WTC11 (cell line): ENCODE measurements around the gene ZBTB20.

Experiments used
- ESRRA ChIP-seq: sonication (generic); formaldehyde crosslinking; IDR thresholded peaks from 2 replicates; pipeline ENCODE4 v1.8.1; 2022; ENCODE audit warnings: mild to moderate bottlenecking, missing genetic modification reagents, borderline replicate concordance
- ETV6 ChIP-seq: sonication (generic); formaldehyde crosslinking; IDR thresholded peaks from 2 replicates; pipeline ENCODE4 v1.8.1; 2022; ENCODE audit warnings: mild to moderate bottlenecking, missing genetic modification reagents
- FOXP1 ChIP-seq: sonication (generic); formaldehyde crosslinking; IDR thresholded peaks from 2 replicates; pipeline ENCODE4 v1.8.0; 2022; ENCODE audit warnings: missing genetic modification reagents, mild to moderate bottlenecking, moderate library complexity, borderline replicate concordance
- IRF2 ChIP-seq: sonication (generic); formaldehyde crosslinking; IDR thresholded peaks from 2 replicates; pipeline ENCODE4 v1.8.0; 2022; ENCODE audit warnings: low read depth, missing genetic modification reagents, borderline replicate concordance
- NFE2L1 ChIP-seq: sonication (generic); formaldehyde crosslinking; IDR thresholded peaks from 2 replicates; pipeline ENCODE4 v1.8.1; 2023; ENCODE audit warnings: missing genetic modification reagents
- ZNF317 ChIP-seq: sonication (generic); formaldehyde crosslinking; IDR thresholded peaks from 2 replicates; pipeline ENCODE4 v1.8.1; 2023; ENCODE audit warnings: low read depth, mild to moderate bottlenecking, moderate library complexity, missing genetic modification reagents, borderline replicate concordance
- TF ChIP-seq, protein P1 (sequence below): sonication (generic); formaldehyde crosslinking; IDR thresholded peaks from 2 replicates; pipeline ENCODE4 v1.8.1; 2023; ENCODE audit warnings: mild to moderate bottlenecking, missing genetic modification reagents, moderate library complexity
- TF ChIP-seq, protein P2 (sequence below): fragments of 200-600 bp; IDR thresholded peaks from 2 replicates; pipeline ENCODE4 v1.8.0; 2022; ENCODE audit warnings: antibody characterized with exemption
- TF ChIP-seq, protein P3 (sequence below): sonication (generic); formaldehyde crosslinking; IDR thresholded peaks from 2 replicates; pipeline ENCODE4 v1.8.1; 2022; ENCODE audit warnings: low read depth, mild to moderate bottlenecking, moderate library complexity, missing genetic modification reagents, borderline replicate concordance
- TF ChIP-seq, protein P4 (sequence below): sonication (generic); formaldehyde crosslinking; IDR thresholded peaks from 2 replicates; pipeline ENCODE4 v1.8.0; 2022; ENCODE audit warnings: mild to moderate bottlenecking, missing genetic modification reagents
- TF ChIP-seq, protein P5 (sequence below): sonication (generic); formaldehyde crosslinking; conservative IDR thresholded peaks from 2 replicates; pipeline ENCODE4 v1.8.1; 2022; ENCODE audit warnings: mild to moderate bottlenecking, missing genetic modification reagents

DNA sequence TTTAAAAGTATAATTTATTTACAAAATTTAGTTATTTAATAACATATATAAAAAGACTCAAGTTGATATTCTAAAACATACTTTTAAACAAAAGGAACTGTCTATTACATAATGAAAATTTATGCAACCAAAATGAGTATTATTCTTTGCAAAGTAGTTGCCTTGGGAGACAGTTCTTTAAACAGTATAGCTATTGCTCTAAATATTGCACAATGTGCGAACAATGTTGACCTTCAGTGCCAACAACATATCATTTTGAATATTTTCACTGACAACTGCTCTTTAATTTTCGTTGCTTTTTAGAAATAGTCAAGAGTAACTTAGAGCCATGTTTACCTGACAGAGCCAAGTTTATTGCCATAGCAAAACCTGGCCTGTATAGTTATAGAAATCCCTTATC, 124.9 kb downstream of the ZBTB20 start:
- TF ChIP-seq FOXP1 (CRISPR knock-in tag): no peak
- TF ChIP-seq, protein P1, sequence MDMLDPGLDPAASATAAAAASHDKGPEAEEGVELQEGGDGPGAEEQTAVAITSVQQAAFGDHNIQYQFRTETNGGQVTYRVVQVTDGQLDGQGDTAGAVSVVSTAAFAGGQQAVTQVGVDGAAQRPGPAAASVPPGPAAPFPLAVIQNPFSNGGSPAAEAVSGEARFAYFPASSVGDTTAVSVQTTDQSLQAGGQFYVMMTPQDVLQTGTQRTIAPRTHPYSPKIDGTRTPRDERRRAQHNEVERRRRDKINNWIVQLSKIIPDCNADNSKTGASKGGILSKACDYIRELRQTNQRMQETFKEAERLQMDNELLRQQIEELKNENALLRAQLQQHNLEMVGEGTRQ (CRISPR knock-in tag): no peak
- TF ChIP-seq, protein P2, sequence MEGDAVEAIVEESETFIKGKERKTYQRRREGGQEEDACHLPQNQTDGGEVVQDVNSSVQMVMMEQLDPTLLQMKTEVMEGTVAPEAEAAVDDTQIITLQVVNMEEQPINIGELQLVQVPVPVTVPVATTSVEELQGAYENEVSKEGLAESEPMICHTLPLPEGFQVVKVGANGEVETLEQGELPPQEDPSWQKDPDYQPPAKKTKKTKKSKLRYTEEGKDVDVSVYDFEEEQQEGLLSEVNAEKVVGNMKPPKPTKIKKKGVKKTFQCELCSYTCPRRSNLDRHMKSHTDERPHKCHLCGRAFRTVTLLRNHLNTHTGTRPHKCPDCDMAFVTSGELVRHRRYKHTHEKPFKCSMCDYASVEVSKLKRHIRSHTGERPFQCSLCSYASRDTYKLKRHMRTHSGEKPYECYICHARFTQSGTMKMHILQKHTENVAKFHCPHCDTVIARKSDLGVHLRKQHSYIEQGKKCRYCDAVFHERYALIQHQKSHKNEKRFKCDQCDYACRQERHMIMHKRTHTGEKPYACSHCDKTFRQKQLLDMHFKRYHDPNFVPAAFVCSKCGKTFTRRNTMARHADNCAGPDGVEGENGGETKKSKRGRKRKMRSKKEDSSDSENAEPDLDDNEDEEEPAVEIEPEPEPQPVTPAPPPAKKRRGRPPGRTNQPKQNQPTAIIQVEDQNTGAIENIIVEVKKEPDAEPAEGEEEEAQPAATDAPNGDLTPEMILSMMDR: no peak
- no peak for TF ChIP-seq ESRRA (CRISPR knock-in tag)
- TF ChIP-seq, protein P3, sequence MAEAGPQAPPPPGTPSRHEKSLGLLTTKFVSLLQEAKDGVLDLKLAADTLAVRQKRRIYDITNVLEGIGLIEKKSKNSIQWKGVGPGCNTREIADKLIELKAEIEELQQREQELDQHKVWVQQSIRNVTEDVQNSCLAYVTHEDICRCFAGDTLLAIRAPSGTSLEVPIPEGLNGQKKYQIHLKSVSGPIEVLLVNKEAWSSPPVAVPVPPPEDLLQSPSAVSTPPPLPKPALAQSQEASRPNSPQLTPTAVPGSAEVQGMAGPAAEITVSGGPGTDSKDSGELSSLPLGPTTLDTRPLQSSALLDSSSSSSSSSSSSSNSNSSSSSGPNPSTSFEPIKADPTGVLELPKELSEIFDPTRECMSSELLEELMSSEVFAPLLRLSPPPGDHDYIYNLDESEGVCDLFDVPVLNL (CRISPR knock-in tag): no peak
- TF ChIP-seq, protein P4, sequence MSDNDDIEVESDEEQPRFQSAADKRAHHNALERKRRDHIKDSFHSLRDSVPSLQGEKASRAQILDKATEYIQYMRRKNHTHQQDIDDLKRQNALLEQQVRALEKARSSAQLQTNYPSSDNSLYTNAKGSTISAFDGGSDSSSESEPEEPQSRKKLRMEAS (CRISPR knock-in tag): no peak
- no peak for TF ChIP-seq IRF2 (CRISPR knock-in tag)
- TF ChIP-seq ZNF317 (CRISPR knock-in tag): no peak
- TF ChIP-seq, protein P5, sequence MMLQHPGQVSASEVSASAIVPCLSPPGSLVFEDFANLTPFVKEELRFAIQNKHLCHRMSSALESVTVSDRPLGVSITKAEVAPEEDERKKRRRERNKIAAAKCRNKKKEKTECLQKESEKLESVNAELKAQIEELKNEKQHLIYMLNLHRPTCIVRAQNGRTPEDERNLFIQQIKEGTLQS (CRISPR knock-in tag): no peak
- TF ChIP-seq NFE2L1: no peak
- TF ChIP-seq ETV6 (CRISPR knock-in tag): no peak
